Testis (tissue), 3 donors: ENCODE data around the gene PRKAG2. TPM values are rescaled to one million over a fixed set of nuclear protein-coding genes. Genes with fewer than 3 reads are reported as not detected.
"Not testable (repeated sequence)": the region's sequence is repeated elsewhere in the genome, so short reads cannot be mapped to it uniquely, and the experiment has no call there.

Experiments used
- DNase-seq: peaks from one replicate; pipeline ENCODE4 v3.0.0-alpha.2; 2019
- H3K27ac ChIP-seq, 2 donors: fragments of 200-600 bp; sonication (generic); one replicate each; pipeline ENCODE4 v1.5.1; 2019
- H3K27me3 ChIP-seq: fragments of 200-600 bp; sonication (generic); one replicate; pipeline ENCODE4 v1.5.1; 2019
- H3K36me3 ChIP-seq: fragments of 200-600 bp; sonication (generic); one replicate; pipeline ENCODE4 v1.5.1; 2017; ENCODE audit warnings: low read depth; ENCODE audit errors: missing control alignments
- H3K4me1 ChIP-seq: fragments of 200-600 bp; sonication (generic); one replicate; pipeline ENCODE4 v1.5.1; 2019
- H3K4me3 ChIP-seq, 2 donors: fragments of 200-600 bp; sonication (generic); one replicate each; pipeline ENCODE4 v1.5.1; 2017 to 2019
- H3K9me3 ChIP-seq: fragments of 200-600 bp; sonication (generic); one replicate; pipeline ENCODE4 v1.5.1; 2017
- POLR2A ChIP-seq: fragments of 450-650 bp; IDR thresholded peaks from one replicate; pipeline ENCODE4 v1.6.1; 2017; ENCODE audit warnings: antibody characterized with exemption, mild to moderate bottlenecking, moderate library complexity
- WGBS, 2 donors: methylation state at CpG; one replicate each; pipeline ENCODE4 v1.1.5; 2018; 5-methylcytosine and 5-hydroxymethylcytosine counted together
- intact Hi-C: fragments of 100-400 bp; cut with DNase I; formaldehyde crosslinking; loops from one replicate; pipeline ENCODE4 v1.15.1; 2023; ENCODE audit warnings: low total_unique reads
- polyA plus RNA-seq: library from polyadenylated mRNA; stranded (reverse); fragments of 350-450 nt; fragmentation: Illumina TruSeq; extraction: RNeasy Lipid Tissue Mini Kit (QIAGEN cat#74804); gene quantifications from one replicate; pipeline ENCODE4 v1.2.3, GENCODE V29; 2014; ENCODE audit warnings: low read depth, low replicate concordance; ENCODE audit not compliant: insufficient read depth
- total RNA-seq, 2 donors: library from RNA; depleted of rRNA; stranded (reverse); fragments of >200 nt; gene quantifications; one replicate each; pipeline ENCODE4 v1.2.3, GENCODE V29; 2016
- TF ChIP-seq, protein P1 (sequence below), 3 experiments: fragments of 450-650 bp in 2 of 3; fragments of 200-600 bp in 1 of 3; sonication (generic) in 1 of 3; IDR thresholded peaks; one replicate each; pipeline ENCODE4 v1.5.1; 2016 to 2019; ENCODE audit warnings: antibody characterized with exemption in 3 of 3, mild to moderate bottlenecking in 2 of 3, moderate library complexity in 1 of 3

PRKAG2 gene
- total and polyA plus RNA-seq, 3 donors from 2014 or later, result 27.9 to 28.7 (median 28.6) TPM

GRCh38 chr7:151877911-151878835 lies 1.3 kb upstream of the PRKAG2 start:
- no peak for TF ChIP-seq POLR2A
- TF ChIP-seq, protein P1, sequence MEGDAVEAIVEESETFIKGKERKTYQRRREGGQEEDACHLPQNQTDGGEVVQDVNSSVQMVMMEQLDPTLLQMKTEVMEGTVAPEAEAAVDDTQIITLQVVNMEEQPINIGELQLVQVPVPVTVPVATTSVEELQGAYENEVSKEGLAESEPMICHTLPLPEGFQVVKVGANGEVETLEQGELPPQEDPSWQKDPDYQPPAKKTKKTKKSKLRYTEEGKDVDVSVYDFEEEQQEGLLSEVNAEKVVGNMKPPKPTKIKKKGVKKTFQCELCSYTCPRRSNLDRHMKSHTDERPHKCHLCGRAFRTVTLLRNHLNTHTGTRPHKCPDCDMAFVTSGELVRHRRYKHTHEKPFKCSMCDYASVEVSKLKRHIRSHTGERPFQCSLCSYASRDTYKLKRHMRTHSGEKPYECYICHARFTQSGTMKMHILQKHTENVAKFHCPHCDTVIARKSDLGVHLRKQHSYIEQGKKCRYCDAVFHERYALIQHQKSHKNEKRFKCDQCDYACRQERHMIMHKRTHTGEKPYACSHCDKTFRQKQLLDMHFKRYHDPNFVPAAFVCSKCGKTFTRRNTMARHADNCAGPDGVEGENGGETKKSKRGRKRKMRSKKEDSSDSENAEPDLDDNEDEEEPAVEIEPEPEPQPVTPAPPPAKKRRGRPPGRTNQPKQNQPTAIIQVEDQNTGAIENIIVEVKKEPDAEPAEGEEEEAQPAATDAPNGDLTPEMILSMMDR (IDR thresholded peaks at IDR 0.05), result no peak
- H3K4me3 ChIP-seq, result peak overlapping the region; percentile 75 to 87
- H3K27ac ChIP-seq, result no peak overlapping the region
- DNase-seq, result no peak
- no peaks in the 10 kb centered on the region for H3K36me3 ChIP-seq
- 10 to 13% methylated on average over 22 to 30 of the region's 30 CpGs for WGBS, 2 donors
- intact Hi-C loops, result no loop called here
- H3K4me1 ChIP-seq, result peaks cover 12% of the 10 kb centered on the region
- H3K9me3 ChIP-seq, result no peaks in the 10 kb centered on the region
- no peaks in the 10 kb centered on the region for H3K27me3 ChIP-seq

- Histone ChIP-seq H3K4me3 (peak overlapping the region; percentile 75 to 87), H3K4me1 (peaks cover 12% of the 10 kb centered on the region), H3K36me3 (no peaks in the 10 kb centered on the region), H3K9me3 (no peaks in the 10 kb centered on the region), H3K27me3 (no peaks in the 10 kb centered on the region), H3K27ac (peak overlapping the region; percentile 86 to 87)
- intact Hi-C loops, result no loop called here
- 1% methylated on average over 49 to 76 of the region's 93 CpGs for WGBS, 2 donors
- peak; percentile 75 for DNase-seq
- no peak for TF ChIP-seq POLR2A
- TF ChIP-seq, protein P1 (IDR thresholded peaks at IDR 0.05), result no peak
Measured at GRCh38 chr7:151875942-151876898, 695 bp downstream of the PRKAG2 start.

GRCh38 chr7:151874479-151874878 lies 2.4 kb downstream of the PRKAG2 start:
- H3K36me3 ChIP-seq, H3K4me3 ChIP-seq, DNase-seq, H3K27ac ChIP-seq, H3K9me3 ChIP-seq, intact Hi-C loops, H3K27me3 ChIP-seq: not testable (repeated sequence)
- WGBS, 2 donors, result 61 to 63% methylated on average over 4 of the region's 4 CpGs
- peaks cover 12% of the 10 kb centered on the region for H3K4me1 ChIP-seq

- H3K9me3 ChIP-seq, result no peaks in the 10 kb centered on the region
- H3K27ac ChIP-seq, result no peak overlapping the region
- WGBS, 2 donors, result 66 to 90% methylated on average over 11 of the region's 11 CpGs
- no peak for DNase-seq
- H3K4me1 ChIP-seq, result peaks cover 12% of the 10 kb centered on the region
- no peaks in the 10 kb centered on the region for H3K27me3 ChIP-seq
- TF ChIP-seq, protein P1 (IDR thresholded peaks at IDR 0.05), result no peak
- no peak for TF ChIP-seq POLR2A
- no peak overlapping the region for H3K4me3 ChIP-seq
- no peaks in the 10 kb centered on the region for H3K36me3 ChIP-seq
- intact Hi-C loops, result no loop called here
Measured at GRCh38 chr7:151873402-151873965, 3.4 kb downstream of the PRKAG2 start.
